OCI-M1 (cell line): ENCODE measurements around the gene LZTS2.

ENCODE experiments used
- DNase-seq: peaks from one replicate; lab custom pipeline; 2025; lab: John Stamatoyannopoulos, UW

The LZTS2 gene

DNA sequence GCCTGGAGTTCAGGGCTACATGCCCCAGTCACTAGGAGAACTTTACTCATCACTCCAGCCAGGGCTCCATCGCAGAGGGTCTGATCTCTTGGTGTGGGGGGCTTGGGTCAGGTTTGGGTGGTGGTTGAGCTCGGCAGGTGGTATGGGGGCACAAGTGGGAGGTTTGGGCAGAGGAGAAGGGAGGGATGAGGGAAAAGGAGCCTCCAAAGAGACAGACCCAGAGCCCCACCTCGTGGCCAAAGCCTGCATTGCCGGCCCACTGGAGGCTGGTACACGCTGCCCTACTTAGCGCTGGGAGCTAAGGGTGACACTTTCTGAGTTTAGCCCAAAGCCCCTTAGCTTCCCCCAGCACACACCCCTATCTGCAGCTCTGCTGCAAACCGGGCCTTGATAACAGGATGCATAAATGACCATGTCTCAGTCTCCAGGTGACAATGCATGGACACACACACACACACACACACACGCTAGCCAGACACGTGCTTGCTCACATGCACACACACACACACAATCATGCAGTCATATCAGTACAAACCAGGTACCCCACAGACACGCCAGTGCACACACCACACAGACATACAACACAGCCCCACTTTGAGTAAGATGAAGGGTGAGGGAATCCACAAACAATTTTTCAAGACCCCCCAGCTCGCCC, 14.7 kb downstream of the LZTS2 start:
- DNase-seq, result peak; percentile 88

DNA sequence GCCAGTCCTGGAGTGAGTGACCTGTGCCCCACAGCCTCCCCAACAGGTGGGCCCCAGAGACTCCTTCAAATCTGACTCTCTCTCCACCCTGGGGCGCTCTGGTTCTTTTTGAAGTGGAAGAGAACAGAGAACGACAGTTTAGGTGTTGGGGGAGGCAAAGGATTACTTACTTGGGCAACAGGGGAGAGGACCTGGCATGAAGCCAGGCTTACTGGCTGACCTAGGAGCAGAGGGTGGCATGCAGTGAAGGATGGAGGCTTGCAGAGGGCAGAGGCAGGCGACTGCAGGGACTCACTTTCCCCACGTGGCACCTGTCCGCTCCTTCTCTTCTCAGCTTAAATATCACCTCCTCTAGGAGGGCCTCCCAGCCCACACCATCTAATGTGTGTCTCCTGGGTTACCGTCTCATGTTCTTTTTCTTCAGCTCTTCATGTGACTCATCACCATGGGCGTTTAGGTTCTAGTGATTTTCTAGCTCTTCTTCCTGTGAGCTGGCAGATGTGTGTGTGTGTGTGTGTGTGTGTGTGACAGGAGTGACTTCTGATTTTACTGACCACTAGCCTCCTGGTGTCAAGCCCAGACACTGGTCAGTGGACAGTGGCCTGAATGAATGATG, 15.5 kb downstream of the LZTS2 start:
- DNase-seq, result no peak

DNA sequence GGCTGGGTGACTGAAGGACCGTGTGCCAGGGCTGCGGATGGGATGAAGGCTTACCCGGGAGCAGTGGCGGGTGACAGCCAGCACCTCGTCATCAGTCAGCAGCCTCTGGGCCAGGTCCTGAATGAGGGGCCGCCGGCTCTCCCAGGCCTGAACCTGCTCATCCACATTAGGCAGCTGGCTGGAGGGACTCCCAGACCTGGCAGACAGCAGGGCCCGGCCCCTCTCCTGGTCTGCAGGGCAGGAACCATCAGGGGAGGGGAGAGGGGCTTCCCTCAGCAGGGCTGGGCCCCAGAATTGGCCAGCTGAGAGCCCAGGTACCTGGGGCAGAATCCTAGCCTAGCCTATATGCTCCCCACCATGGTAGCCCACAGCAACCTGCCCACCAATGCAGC, 16.0 kb downstream of the LZTS2 start:
- DNase-seq, result no peak

DNA sequence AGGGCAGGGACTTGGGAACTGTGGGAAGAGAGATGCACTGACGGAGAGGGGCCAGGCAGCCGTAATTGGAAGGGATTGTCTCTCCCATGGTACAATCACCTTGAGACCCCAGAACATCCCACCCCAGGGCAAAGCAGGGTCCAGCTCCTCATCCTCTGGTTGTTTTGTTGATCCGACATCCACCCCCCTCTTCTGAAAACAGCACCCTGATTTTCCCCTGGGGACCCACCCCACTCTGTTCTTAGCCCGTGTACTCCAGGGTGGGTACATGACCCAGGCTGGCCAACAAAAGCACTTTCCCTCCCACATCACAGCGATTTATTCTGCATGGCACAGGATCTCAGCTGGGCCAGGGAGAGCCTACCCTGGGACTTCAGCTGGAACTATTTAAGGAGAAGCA, 17.2 kb downstream of the LZTS2 start:
- no peak for DNase-seq

DNA sequence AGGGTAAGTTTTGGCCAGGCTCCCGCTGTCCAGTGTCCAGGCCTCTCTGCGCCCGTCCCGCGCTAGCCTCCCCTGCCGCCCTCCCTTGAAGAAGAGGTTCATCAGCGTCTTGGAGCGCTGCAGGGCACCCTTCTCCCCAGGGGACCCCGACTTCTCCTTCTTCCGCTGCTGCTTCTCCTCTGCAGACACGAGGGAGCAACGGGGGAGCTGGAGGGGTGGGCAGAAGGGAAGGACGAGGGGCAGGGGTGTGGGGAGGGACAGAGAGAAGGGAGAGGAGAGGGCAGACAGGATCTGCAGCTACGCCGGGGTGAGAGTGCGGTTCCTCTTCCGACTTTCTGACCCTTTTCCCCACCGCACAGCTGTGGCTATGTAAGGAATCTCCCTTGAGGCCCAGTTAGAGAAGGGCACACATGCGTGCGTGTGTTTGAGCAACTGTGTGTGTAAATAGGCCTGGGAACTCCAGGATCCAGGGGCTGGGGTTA, 18.6 kb downstream of the LZTS2 start:
- DNase-seq, result no peak

DNA sequence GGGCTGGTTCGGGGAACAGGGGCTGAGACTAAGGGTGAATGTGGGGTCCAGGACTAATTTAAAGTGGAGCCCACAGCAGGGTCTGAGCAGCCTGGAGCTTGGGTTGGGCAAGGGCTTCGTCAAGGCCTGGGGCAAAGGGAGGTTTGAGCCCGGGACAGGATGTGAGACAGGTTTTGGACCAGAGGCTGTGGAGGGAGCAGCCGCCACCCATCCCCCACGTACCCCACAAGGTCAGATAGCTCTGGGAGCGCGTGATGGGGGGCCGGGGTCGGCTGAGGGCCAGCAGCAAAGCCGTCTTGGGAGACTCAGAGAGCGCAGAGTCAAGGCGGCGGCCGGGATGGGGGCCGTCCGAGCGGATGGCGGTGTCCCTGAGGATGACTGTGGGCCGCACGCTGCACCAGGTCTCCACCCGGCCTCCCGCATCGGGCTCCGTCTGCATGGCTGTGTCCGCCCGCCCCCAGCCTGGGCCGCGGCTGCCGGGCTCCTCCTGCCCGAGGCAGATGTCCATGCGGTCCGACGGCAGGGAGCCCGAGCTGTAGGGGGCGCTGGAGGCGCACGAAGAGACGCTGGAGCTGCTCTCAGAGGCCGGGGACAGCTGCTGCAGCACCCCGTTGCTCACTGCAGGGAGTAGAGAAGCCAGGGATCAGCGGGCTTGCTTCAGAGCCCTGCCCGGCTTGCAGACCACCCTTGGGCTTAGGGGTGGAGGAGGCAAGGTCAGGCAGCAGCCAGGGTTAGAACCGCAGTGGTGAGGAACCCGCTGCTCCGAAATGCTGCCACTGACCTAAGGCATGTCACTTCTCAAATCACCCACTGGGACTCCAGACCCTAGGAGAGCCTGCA, 19.2 kb downstream of the LZTS2 start:
- peak; percentile 95 for DNase-seq

DNA sequence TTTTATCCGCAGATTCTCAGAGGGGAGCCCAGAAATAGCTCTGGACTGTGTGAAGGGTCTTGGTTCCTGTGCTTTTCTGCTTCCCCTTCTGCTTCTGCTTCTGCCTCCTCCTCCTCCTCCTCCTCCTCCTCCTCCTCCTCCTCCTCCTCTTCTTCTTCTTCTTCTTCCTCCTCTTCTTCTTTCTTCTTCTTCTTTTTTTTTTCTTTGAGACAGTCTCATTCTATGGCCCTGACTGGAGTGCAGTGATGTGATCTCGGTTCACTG, 19.8 kb downstream of the LZTS2 start:
- no peak for DNase-seq

DNA sequence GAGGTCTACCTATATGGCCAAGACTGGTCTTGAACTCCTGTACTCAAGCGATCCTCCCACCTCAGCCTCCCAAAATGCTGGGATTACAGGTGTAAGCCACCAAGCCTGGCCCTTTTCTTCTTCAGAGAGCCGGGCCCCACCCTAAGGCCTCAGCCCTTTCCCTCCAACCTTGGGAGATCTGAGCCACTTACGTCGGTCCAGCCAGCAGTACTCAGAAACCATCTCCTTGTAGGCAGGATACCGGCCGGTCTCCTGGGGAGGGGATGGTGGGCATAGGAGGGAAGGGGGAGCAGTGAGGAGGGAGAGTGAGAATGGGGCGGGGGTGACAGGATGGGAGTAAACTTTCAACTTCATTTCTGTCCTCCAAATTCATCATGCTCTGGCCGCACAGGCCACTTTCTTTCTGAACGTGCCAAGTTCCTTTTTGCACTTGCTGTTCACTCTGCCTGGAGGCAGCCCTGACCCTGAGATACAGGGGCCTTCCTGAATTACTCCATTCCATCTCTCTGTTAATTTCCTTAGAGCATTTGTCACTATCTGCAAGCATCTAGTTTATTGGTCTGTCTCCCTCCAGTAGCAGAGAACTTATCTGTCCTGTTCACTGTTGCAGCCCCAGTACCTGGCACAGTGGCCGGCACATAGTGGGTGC, 20.9 kb downstream of the LZTS2 start:
- DNase-seq, result no peak

DNA sequence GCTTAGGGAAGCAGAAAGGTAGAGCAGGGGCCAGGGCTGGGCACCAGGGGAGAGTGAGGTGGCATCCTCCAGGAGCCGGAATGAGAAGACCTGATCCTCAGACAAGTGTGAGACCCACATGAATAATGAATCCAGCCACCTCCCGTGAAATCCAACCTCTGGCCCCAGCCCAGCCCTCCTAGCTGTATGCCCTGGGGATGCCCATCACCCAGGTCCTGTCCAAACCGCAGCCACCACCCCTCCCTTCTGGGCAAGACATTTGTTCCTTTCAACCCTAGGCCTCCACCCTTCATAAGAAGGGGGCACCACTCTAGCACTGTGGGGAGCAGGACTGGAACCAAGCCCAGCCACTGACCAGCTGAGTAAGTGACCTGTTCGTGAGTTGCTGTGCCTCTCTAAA, 21.6 kb downstream of the LZTS2 start:
- DNase-seq, result no peak

DNA sequence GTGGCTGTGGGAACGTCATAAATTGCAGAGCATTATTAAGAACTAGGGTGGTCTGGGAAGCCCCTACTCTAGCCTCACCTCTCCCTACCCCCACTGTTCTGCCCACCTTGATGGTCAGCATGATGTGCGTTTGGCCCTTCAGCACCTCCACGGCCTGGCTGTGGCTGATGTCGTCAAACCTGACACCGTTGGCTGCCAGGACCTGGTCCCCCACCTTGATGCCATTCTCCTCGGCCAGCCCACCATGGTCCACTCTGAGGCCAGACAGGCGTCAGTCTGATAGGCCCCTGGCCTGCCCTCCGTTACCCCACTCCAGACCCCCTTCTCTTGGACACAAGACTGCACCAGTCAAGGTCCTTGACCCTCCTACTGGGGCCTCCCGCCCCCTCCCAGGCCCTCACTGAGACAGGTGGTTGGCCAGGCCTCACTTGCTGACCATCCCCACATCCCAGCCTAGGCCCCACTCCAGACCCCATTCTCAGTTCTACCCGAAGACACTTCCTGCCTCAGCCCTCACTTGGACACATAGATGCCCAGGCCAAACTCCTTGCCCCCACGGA, 22.2 kb downstream of the LZTS2 start:
- no peak for DNase-seq

DNA sequence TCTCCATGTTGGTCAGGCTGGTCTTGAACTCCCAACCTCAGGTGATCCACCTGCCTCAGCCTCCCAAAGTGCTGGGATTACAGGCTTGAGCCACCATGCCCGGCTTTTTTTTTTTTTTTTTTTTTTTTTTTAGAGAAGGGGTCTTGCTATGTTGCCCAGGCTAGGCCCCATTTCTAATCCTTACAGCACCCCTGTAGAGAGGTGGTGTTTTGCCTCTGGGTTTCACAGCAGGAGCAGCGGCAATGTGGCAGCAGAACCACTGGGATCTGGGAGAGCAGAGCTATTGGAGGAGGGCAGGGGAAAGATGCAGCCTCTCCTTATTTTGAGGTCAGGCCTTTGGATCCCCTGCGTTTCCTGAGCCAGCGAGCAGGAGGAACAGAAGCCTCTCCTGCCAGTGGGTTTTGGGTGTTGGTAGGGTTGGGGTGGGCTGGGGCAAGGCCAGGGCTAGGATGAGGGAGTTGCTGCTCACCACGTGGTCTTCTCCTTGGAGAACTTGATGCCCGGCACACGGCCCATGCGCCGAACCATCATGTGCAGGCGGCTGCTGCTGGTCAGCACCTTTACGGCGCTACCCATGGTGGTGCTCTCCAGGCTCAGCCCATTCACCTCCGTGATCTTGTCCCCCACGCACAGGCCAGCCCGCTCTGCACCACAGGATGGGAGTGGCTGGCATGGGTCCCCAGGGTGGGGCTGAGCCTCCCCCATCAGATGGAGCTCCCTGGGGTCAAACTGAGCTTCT, 23.5 kb downstream of the LZTS2 start:
- no peak for DNase-seq

DNA sequence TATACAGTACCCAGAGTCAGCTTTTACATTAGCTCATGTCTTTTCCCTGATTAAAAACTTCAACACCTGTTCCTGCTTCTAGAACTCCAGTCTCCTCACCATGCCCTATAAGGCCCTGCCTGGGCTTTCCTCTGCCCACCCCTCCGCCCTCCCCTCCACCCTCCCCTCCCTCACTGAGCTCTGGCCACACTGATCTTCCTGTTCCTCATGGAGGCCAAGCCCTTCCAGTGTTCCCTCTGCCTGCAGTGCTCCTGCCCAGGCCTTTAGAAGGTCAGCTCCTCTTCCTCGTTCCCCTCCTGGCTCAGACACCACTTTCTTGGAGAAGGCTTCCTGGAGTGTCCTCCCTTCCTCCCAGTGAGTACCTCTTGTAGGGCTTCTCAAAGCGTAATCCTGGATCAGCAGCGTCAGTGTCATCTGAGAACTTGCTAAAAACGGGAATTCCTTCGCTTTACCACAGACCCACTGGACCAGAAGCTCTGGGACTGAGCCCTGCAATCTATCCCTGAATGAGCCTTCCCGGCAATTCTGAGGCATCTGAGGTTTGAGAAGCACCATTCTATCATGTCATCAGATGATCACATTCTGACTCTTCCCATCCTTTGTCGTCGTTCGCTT, 27.6 kb downstream of the LZTS2 start:
- DNase-seq, result no peak

DNA sequence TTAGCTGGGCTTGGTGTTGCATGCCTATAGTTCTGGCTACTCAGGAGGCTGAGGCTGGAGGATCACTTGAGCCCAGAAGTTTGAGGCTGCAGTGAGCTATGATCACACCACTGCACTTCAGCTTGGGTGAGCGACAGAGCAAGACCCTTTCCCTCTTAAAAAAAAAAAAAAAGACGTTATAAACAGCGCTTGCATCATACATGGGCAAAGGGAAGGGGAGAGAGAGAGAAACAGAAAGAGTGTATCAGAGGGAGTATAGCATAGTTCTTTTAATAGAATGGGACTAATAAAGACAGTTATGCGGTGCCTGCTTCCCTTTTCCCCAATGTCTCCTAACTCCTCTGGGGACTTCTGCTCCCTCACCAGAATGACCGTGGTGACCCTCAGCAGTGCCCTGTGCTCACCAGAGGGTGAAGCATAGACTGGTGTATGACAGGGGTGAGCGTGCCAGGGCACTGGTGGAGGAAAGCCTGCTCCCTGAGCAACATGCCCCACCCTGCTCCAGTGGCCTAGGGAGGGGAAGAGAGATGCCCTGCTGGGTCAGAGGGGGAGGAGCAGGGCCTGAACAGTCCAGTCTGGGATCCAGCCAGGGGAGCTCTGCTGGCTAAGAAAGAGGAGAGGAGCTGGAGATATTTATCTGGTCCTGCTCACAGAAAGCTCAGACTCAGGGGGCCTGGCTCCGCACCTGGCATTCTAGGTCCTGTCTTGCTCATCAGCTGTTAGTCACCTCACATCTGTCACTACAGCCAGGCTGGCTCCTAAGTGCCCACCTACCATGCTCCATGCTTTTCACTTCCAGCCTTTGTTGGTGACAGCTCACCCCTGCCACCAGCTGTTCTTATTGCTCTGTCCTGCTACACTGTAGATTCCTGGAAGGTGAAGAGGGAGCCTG, 29.1 kb downstream of the LZTS2 start:
- DNase-seq, result peak; percentile 35

DNA sequence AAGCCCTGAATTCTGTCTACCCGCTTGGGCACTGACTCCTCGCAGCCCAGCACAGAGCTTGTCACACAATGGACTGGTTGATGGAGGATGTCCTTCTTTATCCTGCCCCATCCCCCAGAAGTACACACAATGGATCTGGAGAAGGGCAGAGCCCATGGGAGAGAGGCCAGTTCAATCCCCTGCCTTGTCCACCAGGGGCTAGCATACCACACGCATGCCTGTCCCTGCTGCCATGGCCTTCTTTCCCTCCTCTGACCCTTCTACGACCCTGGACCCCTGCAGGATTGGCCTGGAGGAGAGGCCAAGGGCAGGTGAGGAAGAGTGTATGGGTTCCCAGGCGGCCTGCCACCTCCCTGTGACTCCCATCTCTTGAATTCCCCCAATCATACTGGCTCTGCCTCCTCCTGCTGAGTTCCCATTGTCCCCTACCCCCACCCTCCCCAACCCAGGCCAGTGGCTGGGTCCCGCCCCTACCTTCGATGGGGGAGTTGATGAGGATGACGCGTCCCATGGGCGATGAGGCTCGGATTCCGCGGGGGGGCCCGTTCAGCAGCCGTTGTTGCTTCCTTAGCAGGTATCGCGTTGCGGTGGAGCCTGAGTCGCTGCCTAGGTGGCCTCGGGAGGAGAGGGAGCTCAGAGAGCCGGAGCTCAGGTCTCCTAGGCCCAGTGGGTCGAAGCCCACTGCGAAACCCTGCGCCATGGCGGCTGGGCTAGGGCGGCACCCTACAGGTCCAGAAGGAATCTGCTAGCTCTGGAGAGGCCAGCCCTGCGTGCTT, 30.1 kb downstream of the LZTS2 start:
- no peak for DNase-seq

DNA sequence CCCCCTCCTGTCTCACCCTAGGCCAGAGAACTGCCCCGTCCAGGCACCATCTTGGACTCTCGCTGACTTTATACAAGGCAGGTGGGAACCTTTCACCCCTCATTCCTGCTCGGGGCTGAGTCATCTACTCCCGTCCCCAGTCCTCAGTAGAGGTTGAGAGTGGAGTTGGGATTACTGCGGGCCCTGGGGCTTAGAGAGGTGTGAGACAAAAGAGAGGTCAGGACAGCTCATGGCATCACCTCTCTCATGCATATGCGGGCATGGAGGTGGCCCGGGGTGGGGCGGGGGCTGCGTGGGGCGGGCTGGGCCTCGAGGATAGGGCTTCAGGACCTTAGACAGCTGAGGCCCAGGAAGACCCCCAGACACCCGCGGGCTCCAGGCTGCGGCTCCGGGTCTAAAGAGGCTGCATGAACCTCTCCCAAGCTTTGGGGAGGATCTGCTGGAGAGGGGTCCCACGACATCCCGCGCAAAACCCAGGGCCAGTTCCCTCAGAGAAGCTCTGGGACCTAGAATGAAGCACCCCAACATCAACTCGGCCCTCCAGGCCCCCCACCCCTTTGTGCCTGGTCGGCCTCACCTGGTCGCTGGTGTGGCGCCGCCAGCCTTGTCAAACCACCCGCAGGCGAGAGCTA, 31.0 kb downstream of the LZTS2 start:
- DNase-seq, result no peak

DNA sequence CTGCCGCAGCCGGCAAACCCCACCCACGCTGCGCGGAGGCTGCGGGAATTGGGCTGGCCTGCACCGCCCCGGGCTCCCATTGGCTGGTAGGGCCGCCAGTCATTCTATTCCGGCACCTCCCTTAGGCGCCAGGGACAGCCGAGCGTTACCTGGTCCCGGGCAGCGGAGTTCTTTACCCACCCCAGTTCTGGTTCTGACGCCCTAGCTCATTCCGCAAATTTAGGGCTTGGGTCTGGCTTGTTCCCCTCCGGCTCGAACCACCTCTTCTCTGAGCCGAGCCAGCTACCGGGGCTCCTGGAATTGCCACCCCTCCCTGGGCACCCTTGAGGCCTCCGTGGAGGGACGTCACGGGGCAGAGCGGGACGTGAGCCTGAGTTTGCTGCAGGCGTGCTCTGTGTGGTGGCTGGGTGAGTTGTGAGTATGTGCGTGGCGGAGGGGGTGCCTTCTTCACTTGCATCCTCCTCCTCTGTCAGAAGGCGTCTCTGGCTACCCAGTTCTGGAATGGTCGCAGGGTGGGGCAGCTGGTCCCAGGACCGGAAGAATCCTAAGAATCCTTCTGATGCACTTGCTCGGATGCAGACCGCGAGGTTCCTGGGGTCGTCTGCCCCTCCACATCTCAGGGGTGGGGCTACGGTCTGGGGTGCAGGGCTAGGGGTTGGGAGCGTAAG, 31.7 kb downstream of the LZTS2 start, which contains the start of the genes PDZD7 and SFXN3:
Gene PDZD7 (minus strand): TSS at position 2 of the 668 bp plus-strand sequence. CDS start 910 bp downstream, outside the sequence.
Gene SFXN3 (plus strand): TSS at position 107 of the 668 bp plus-strand sequence. CDS start 3,461 bp downstream, outside the sequence.
- DNase-seq, result peak; percentile 94

DNA sequence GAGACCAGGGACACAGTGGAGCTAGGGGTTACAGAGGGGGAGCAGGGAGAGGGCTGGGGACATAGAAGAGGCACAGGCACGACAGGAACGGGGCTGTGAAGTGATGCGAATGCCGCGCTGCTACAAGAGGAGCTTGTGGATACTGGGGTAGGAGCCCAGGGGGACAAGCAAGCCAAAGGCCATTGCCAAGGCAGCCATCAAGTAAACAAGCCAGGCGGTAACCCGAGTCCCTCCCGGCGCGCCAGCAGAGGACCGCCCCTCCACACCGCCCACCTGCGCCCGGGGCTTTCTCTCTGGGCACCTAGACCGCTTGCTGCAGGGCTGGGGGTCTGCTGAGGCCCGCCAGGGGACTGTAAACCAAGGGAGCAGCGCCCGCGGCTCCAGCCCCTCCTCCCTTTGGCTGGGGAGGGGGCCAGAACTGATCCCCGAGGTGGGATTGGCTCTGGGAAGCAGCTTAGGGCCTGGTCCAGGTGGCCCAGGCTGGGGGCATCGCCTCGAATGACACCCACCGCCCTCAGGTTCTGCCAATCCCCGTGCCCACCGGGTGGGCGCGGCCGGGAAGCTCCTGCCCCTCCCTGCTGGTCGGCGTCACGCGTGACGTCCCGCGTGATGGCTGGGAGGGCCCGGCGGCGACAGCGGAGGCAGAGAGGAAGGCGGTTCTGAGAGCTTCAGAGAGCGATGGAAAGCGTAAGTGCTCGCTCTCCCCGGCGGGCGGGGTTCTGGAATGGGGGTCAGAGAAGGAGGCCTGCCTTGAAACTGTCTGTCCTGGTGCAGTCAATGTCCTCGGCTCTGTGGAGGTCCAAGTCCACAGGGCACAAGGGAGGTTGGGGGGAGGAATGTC, 32.4 kb downstream of the LZTS2 start:
- peak; percentile 78 for DNase-seq
